Astrocyte (in vitro differentiated cells and primary cell): ENCODE data around the gene C1QTNF2. TPM values are rescaled to one million over a fixed set of nuclear protein-coding genes. Genes with fewer than 3 reads are reported as not detected.

ENCODE experiments used
- DNase-seq: peaks from one replicate; pipeline ENCODE4 v3.0.0-alpha.2; 2010; ENCODE audit warnings: low read depth
- FAIRE-seq: peaks from 2 replicates; lab custom pipeline; 2011; peaks lifted over from hg19 to GRCh38; lab: Jason Lieb, UNC
- H2AFZ ChIP-seq: 2 replicates; pipeline ENCODE4 v1.6.0; 2012; ENCODE audit warnings: low read depth, low read length, inconsistent platforms
- H3K27ac ChIP-seq: 2 replicates; pipeline ENCODE4 v1.5.1; 2011; ENCODE audit warnings: low read depth, low read length, inconsistent platforms
- H3K27me3 ChIP-seq: 2 replicates; pipeline ENCODE4 v1.6.0; 2011; ENCODE audit warnings: low read length, inconsistent platforms; ENCODE audit not compliant: insufficient read depth
- H3K36me3 ChIP-seq: 2 replicates; pipeline ENCODE4 v1.5.1; 2011; ENCODE audit warnings: low read length, inconsistent platforms; ENCODE audit not compliant: insufficient read depth
- H3K4me1 ChIP-seq: 2 replicates; pipeline ENCODE4 v1.5.1; 2011; ENCODE audit warnings: low read length, inconsistent platforms; ENCODE audit not compliant: insufficient read depth
- H3K4me2 ChIP-seq: 2 replicates; pipeline ENCODE4 v1.6.0; 2012; ENCODE audit warnings: low read length, inconsistent platforms
- H3K4me3 ChIP-seq: 2 replicates; pipeline ENCODE4 v1.5.1; 2011; ENCODE audit warnings: low read depth, mild to moderate bottlenecking, low read length, inconsistent platforms; ENCODE audit not compliant: insufficient read depth
- H3K79me2 ChIP-seq: 2 replicates; pipeline ENCODE4 v1.6.0; 2012; ENCODE audit warnings: mild to moderate bottlenecking, low read length, inconsistent platforms; ENCODE audit not compliant: insufficient read depth
- H3K9ac ChIP-seq: 2 replicates; pipeline ENCODE4 v1.6.0; 2012; ENCODE audit warnings: mild to moderate bottlenecking, low read length, inconsistent platforms
- H3K9me3 ChIP-seq: 2 replicates; pipeline ENCODE4 v1.5.1; 2012; ENCODE audit warnings: low read depth, mild to moderate bottlenecking, low read length, inconsistent platforms; ENCODE audit not compliant: insufficient read depth
- H4K20me1 ChIP-seq: 2 replicates; pipeline ENCODE4 v1.6.0; 2012; ENCODE audit warnings: low read length, inconsistent platforms; ENCODE audit not compliant: insufficient read depth
- H3K27ac Mint-ChIP-seq: one replicate; pipeline ENCODE4 v1.8.0; 2021; ENCODE audit warnings: mild to moderate bottlenecking, mixed read lengths; ENCODE audit not compliant: unreplicated experiment
- H3K27me3 Mint-ChIP-seq: one replicate; pipeline ENCODE4 v1.8.0; 2021; ENCODE audit warnings: low read depth, mixed read lengths; ENCODE audit not compliant: unreplicated experiment
- H3K36me3 Mint-ChIP-seq: one replicate; pipeline ENCODE4 v1.8.0; 2021; ENCODE audit warnings: low read depth, mixed read lengths; ENCODE audit not compliant: unreplicated experiment
- H3K4me1 Mint-ChIP-seq: one replicate; pipeline ENCODE4 v1.8.0; 2021; ENCODE audit warnings: low read depth, mixed read lengths; ENCODE audit not compliant: unreplicated experiment
- H3K4me3 Mint-ChIP-seq: one replicate; pipeline ENCODE4 v1.8.0; 2021; ENCODE audit warnings: mild to moderate bottlenecking, moderate library complexity, mixed read lengths; ENCODE audit not compliant: unreplicated experiment
- H3K9me3 Mint-ChIP-seq: one replicate; pipeline ENCODE4 v1.8.0; 2021; ENCODE audit warnings: mild to moderate bottlenecking, mixed read lengths; ENCODE audit not compliant: unreplicated experiment
- EZH2 ChIP-seq: IDR thresholded peaks from 2 replicates; pipeline ENCODE4 v1.6.1; 2012; ENCODE audit warnings: mild to moderate bottlenecking, low read length, inconsistent platforms; ENCODE audit not compliant: insufficient read depth
- total RNA-seq: library from RNA; stranded (reverse); gene quantifications from 2 replicates; pipeline ENCODE4 v1.2.1, GENCODE V29; 2021
- TF ChIP-seq, protein P1 (sequence below): IDR thresholded peaks from 2 replicates; pipeline ENCODE4 v1.5.1; 2011; ENCODE audit warnings: low read depth, mild to moderate bottlenecking, inconsistent platforms, low read length, moderate library complexity; ENCODE audit not compliant: insufficient read depth

Gene C1QTNF2
- total RNA-seq, 1 donor from 2014 or later: 0.64 TPM

DNA sequence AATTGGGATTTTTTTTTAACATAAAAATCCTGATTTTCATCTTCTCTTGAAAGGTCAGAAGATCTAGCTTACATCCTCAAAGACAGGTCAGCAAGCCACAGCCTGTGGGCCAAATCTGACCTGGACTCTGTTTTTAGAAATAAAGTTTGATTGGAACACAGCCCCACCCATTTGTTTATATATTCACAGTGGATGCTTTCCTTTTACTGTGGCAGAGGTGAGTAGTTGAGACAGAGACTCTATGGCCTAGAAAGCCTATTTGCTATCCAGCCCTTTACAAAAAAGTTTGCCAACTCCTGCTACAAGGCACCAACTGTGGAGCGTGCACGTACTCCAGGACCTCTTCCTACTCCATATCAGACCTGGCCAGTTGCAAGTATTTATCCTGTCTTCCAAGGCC, 44.7 kb downstream of the C1QTNF2 start:
- no peak for TF ChIP-seq EZH2
- TF ChIP-seq, protein P1, sequence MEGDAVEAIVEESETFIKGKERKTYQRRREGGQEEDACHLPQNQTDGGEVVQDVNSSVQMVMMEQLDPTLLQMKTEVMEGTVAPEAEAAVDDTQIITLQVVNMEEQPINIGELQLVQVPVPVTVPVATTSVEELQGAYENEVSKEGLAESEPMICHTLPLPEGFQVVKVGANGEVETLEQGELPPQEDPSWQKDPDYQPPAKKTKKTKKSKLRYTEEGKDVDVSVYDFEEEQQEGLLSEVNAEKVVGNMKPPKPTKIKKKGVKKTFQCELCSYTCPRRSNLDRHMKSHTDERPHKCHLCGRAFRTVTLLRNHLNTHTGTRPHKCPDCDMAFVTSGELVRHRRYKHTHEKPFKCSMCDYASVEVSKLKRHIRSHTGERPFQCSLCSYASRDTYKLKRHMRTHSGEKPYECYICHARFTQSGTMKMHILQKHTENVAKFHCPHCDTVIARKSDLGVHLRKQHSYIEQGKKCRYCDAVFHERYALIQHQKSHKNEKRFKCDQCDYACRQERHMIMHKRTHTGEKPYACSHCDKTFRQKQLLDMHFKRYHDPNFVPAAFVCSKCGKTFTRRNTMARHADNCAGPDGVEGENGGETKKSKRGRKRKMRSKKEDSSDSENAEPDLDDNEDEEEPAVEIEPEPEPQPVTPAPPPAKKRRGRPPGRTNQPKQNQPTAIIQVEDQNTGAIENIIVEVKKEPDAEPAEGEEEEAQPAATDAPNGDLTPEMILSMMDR: no peak
- no peak for FAIRE-seq

DNA sequence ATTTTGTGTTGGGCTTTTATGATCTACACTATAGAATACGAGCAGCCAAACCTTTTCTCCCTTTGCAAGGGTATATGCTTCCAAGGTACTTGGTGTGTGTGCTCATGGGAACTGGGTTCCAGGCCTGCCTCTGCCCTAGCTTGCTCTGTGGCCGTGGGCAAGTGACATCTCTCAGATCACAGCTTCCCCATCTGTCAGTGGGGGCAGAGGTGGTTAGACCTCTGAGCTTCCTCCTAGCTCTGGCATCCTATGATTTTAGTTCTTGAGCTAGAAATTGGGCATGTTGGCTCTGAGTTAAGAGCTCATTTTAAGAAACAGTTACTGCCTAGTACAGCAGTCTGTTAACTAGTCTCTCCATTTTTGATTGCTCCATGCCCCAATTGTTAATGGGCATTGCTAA, 45.5 kb downstream of the C1QTNF2 start:
- Histone ChIP-seq H3K9me3 (no peaks in the 10 kb centered on the region), H3K4me2 (no peak overlapping the region), H3K4me1 (no peaks in the 10 kb centered on the region), H3K9ac (no peak overlapping the region), H3K36me3 (no peaks in the 10 kb centered on the region), H3K27ac (no peak overlapping the region), H3K4me3 (no peak overlapping the region), H4K20me1 (no peaks in the 10 kb centered on the region), H2AFZ (no peak overlapping the region), H3K27me3 (no peaks in the 10 kb centered on the region), H3K79me2 (no peaks in the 10 kb centered on the region)
- Mint-ChIP-seq H3K4me1 (peaks cover 3% of the 10 kb centered on the region), H3K9me3 (no peaks in the 10 kb centered on the region), H3K4me3 (no peak overlapping the region), H3K27me3 (peaks cover 5% of the 10 kb centered on the region), H3K36me3 (no peaks in the 10 kb centered on the region), H3K27ac (no peak overlapping the region)
- DNase-seq: no peak
- FAIRE-seq: no peak
- TF ChIP-seq EZH2: no peak
- TF ChIP-seq, protein P1: no peak

More for the DNA sequence above, 44.7 kb downstream of the C1QTNF2 start:
- Histone ChIP-seq H3K9me3 (no peaks in the 10 kb centered on the region), H3K9ac (no peak overlapping the region), H3K79me2 (no peaks in the 10 kb centered on the region), H3K27ac (no peak overlapping the region), H3K27me3 (no peaks in the 10 kb centered on the region), H3K4me1 (no peaks in the 10 kb centered on the region), H2AFZ (no peak overlapping the region), H3K36me3 (no peaks in the 10 kb centered on the region), H3K4me3 (no peak overlapping the region), H4K20me1 (no peaks in the 10 kb centered on the region), H3K4me2 (no peak overlapping the region)
- H3K9me3 Mint-ChIP-seq: peaks cover 2% of the 10 kb centered on the region
- peaks cover 7% of the 10 kb centered on the region for H3K27me3 Mint-ChIP-seq
- no peak overlapping the region for H3K4me3 Mint-ChIP-seq
- no peak overlapping the region for H3K27ac Mint-ChIP-seq
- peaks cover 4% of the 10 kb centered on the region for H3K4me1 Mint-ChIP-seq
- no peaks in the 10 kb centered on the region for H3K36me3 Mint-ChIP-seq
- no peak for DNase-seq

DNA sequence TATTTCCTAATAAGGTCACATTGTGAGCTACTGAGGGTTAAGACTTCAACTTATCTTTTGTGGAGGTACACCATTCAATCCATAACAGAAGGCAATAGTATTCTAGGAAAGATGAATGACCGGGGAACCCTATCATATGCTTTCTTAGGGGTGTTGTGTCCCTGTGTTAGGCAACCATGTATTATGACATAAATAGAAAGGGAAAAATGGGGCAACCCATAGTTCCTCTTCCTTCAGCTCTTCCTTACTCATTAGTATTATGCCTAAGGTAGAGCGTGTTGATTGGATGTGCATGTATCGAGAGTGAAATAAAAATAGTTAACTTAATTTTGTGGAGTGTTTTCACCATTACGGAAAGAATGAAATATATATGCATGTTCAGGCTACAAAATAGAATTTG, 52.0 kb downstream of the C1QTNF2 start:
- no peaks in the 10 kb centered on the region for H3K27me3 ChIP-seq
- no peaks in the 10 kb centered on the region for H4K20me1 ChIP-seq
- H3K4me2 ChIP-seq: no peak overlapping the region
- H3K36me3 ChIP-seq: no peaks in the 10 kb centered on the region
- peaks cover 7% of the 10 kb centered on the region for H3K4me1 ChIP-seq
- DNase-seq (no peak), FAIRE-seq (no peak)
- H3K27ac ChIP-seq: no peak overlapping the region
- no peak overlapping the region for H3K27ac Mint-ChIP-seq
- no peaks in the 10 kb centered on the region for H3K9me3 ChIP-seq
- no peaks in the 10 kb centered on the region for H3K9me3 Mint-ChIP-seq
- H3K36me3 Mint-ChIP-seq: no peaks in the 10 kb centered on the region
- H3K79me2 ChIP-seq: no peaks in the 10 kb centered on the region
- no peak overlapping the region for H2AFZ ChIP-seq
- H3K4me1 Mint-ChIP-seq: peaks cover 9% of the 10 kb centered on the region
- no peaks in the 10 kb centered on the region for H3K27me3 Mint-ChIP-seq
- no peak overlapping the region for H3K4me3 ChIP-seq
- TF ChIP-seq, protein P1: no peak
- no peak overlapping the region for H3K4me3 Mint-ChIP-seq
- H3K9ac ChIP-seq: no peak overlapping the region
